K562 (cell line): Measurements from ENCODE around the gene B4GALT7. TPM values are rescaled to one million over a fixed set of nuclear protein-coding genes. Genes with fewer than 3 reads are reported as not detected.

Experiments used
- BHLHE40 ChIP-seq: IDR thresholded peaks from 2 replicates; pipeline ENCODE4 v1.6.1; 2011; ENCODE audit warnings: low read length, improper control_type of control experiment
- CTBP1 ChIP-seq: fragments of 450-650 bp; IDR thresholded peaks from 2 replicates; pipeline ENCODE4 v1.6.1; 2016; ENCODE audit warnings: borderline replicate concordance
- ELF1 ChIP-seq: fragments of 200-800 bp; sonication (Bioruptor generic); IDR thresholded peaks from 2 replicates; pipeline ENCODE4 v1.6.1; 2016; ENCODE audit warnings: missing genetic modification characterization, missing compliant biosample characterization
- HINFP ChIP-seq: fragments of 450-650 bp; conservative IDR thresholded peaks from 2 replicates; pipeline ENCODE4 v1.6.1; 2016; ENCODE audit warnings: missing genetic modification characterization, low read depth, mild to moderate bottlenecking, control low read depth, missing compliant biosample characterization
- HNRNPH1 ChIP-seq: fragments of 200-400 bp; formaldehyde crosslinking; optimal IDR thresholded peaks from 2 replicates; pipeline ENCODE3; 2017; ENCODE audit warnings: low read depth, mild to moderate bottlenecking, low read length, moderate library complexity
- HNRNPLL ChIP-seq: fragments of 200-400 bp; formaldehyde crosslinking; IDR thresholded peaks from 2 replicates; pipeline ENCODE4 v1.6.1; 2017; ENCODE audit warnings: low read length, low read depth, mild to moderate bottlenecking; ENCODE audit not compliant: poor library complexity, severe bottlenecking
- NCOA4 ChIP-seq: fragments of 450-650 bp; IDR thresholded peaks from 2 replicates; pipeline ENCODE4 v1.6.1; 2018; ENCODE audit warnings: mild to moderate bottlenecking; ENCODE audit not compliant: partially characterized antibody
- RB1 ChIP-seq: fragments of 450-650 bp; IDR thresholded peaks from 2 replicates; pipeline ENCODE4 v1.6.1; 2017; ENCODE audit warnings: low read depth, mild to moderate bottlenecking
- RFX5 ChIP-seq: IDR thresholded peaks from 2 replicates; pipeline ENCODE4 v1.6.1; 2011; ENCODE audit warnings: low read depth, mild to moderate bottlenecking, improper control_type of control experiment, low read length
- YY1 ChIP-seq, 3 experiments: IDR thresholded peaks; 2 replicates each; pipeline ENCODE4 v1.6.1; 2011; ENCODE audit warnings: low read length in 2 of 3, mild to moderate bottlenecking in 2 of 3, moderate library complexity in 2 of 3, borderline replicate concordance in 1 of 3, control low read depth in 1 of 3, low read depth in 1 of 3; ENCODE audit not compliant: insufficient read depth in 3 of 3, insufficient replicate concordance in 2 of 3, control insufficient read depth in 1 of 3, insufficient read length in 1 of 3; ENCODE audit errors: extremely low read depth in 1 of 3
- polyA plus RNA-seq, 8 experiments: library from polyadenylated mRNA; depleted of rRNA in 4 of 8; stranded (reverse) in 5 of 8; unstranded in 3 of 8; fragments of >200 nt; fragmentation: Nextera tagmentation in 2 of 8; fragmentation: Illumina TruSeq in 1 of 8; extraction: Ambion mirVana in 2 of 8; extraction: Trizol in 1 of 8; gene quantifications; 2 replicates each; pipeline versions ENCODE4 v1.2.1 to v1.2.3, GENCODE V29; 2011 to 2014; ENCODE audit warnings: inconsistent platforms in 1 of 8, missing spikeins in 1 of 8
- total RNA-seq, 7 experiments: library from RNA; depleted of rRNA in 6 of 7; stranded (reverse); fragments of >200 nt in 6 of 7; fragmentation: Illumina TruSeq in 2 of 7; extraction: Trizol in 2 of 7; gene quantifications; 2 replicates each; pipeline versions ENCODE4 v1.2.1 to v1.2.3, GENCODE V29; 2011 to 2021; ENCODE audit warnings: low replicate concordance in 1 of 7
- TF ChIP-seq, protein P1 (sequence below): fragments of 450-650 bp; IDR thresholded peaks from 2 replicates; pipeline ENCODE4 v1.6.1; 2017; ENCODE audit warnings: antibody characterized with exemption, mild to moderate bottlenecking
- TF ChIP-seq, protein P2 (sequence below), 2 experiments: IDR thresholded peaks; 2 replicates each; pipeline ENCODE4 v1.6.1; 2011; ENCODE audit warnings: borderline replicate concordance in 1 of 2, control low read depth in 1 of 2, low read depth in 1 of 2, low read length in 1 of 2, mild to moderate bottlenecking in 1 of 2, mixed read lengths in 1 of 2, moderate library complexity in 1 of 2; ENCODE audit not compliant: insufficient read depth in 1 of 2, insufficient read length in 1 of 2, poor library complexity in 1 of 2, severe bottlenecking in 1 of 2; ENCODE audit errors: extremely low read depth in 1 of 2
- TF ChIP-seq, protein P3 (sequence below): conservative IDR thresholded peaks from 2 replicates; pipeline ENCODE4 v1.6.1; 2011; ENCODE audit warnings: low read depth, mild to moderate bottlenecking, low read length; ENCODE audit not compliant: control insufficient read depth
- TF ChIP-seq, protein P4 (sequence below), 2 experiments: fragments of 450-650 bp; conservative IDR thresholded peaks; 2 replicates each; pipeline ENCODE4 v1.6.1; 2017; ENCODE audit warnings: mild to moderate bottlenecking in 2 of 2, moderate library complexity in 2 of 2

The B4GALT7 gene
- total and polyA plus RNA-seq, 9 of the 15 experiments (the other 6 are each of a cell fraction or from before 2014, with no cell fraction given) = 0.34 to 17.7 (median 9.1) TPM

DNA sequence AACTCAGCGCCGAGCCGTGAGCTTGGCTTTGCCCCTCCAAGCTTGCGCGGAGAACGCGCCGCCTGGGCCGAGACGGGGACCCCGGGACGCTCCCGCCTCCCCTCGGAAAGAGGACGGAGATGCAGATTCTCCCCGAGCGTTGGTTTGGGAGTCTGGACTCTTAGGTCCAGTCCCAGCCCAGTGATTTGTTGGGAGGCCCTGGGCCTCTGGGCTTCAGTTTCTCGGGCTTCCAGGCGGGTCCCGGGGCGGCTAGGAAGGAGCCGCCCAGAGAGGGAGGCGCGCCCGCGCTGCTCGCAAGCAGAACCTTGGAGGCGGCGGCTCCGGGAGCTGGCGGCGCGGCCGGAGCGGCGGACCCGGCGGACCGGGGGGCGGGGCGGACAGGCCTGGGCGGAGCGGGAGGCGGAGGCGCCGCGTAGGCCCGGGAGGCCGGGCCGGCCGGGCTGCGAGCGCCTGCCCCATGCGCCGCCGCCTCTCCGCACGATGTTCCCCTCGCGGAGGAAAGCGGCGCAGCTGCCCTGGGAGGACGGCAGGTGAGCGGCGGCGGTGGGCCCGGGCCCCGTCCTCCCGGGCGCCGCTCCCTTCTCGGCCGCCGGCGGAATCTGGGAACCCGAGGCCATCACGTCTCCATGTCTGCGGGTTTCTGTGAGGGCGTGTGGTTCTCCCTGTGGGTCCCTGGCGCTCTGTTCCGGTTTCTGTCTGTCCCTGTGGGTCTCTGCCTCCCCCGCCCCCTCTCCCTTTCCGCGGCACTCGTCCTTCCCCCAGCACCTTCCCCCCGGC, at the start of gene B4GALT7 (continued):
- TF ChIP-seq RFX5 (no peak), BHLHE40 (peak; percentile 48), HINFP (tag) (no peak), HNRNPLL (peak; percentile 36), YY1 (IDR thresholded peaks at IDR 0.05; ENCODE audit: borderline replicate concordance in 1 of 3, control insufficient read depth in 1 of 3, extremely low read depth in 1 of 3, insufficient read depth in 3 of 3, insufficient read length in 1 of 3, insufficient replicate concordance in 2 of 3, low read depth in 1 of 3, low read length in 2 of 3) (peak in 2 of 3 experiments; percentile 77), NCOA4 (no peak), HNRNPH1 (no peak), CTBP1 (peak; percentile 64; the same call in 1 of the 2 replicates), RB1 (peak; percentile 93), ELF1 (tag) (peak; percentile 56; the same call in 1 of the 2 replicates)
- TF ChIP-seq, protein P1, sequence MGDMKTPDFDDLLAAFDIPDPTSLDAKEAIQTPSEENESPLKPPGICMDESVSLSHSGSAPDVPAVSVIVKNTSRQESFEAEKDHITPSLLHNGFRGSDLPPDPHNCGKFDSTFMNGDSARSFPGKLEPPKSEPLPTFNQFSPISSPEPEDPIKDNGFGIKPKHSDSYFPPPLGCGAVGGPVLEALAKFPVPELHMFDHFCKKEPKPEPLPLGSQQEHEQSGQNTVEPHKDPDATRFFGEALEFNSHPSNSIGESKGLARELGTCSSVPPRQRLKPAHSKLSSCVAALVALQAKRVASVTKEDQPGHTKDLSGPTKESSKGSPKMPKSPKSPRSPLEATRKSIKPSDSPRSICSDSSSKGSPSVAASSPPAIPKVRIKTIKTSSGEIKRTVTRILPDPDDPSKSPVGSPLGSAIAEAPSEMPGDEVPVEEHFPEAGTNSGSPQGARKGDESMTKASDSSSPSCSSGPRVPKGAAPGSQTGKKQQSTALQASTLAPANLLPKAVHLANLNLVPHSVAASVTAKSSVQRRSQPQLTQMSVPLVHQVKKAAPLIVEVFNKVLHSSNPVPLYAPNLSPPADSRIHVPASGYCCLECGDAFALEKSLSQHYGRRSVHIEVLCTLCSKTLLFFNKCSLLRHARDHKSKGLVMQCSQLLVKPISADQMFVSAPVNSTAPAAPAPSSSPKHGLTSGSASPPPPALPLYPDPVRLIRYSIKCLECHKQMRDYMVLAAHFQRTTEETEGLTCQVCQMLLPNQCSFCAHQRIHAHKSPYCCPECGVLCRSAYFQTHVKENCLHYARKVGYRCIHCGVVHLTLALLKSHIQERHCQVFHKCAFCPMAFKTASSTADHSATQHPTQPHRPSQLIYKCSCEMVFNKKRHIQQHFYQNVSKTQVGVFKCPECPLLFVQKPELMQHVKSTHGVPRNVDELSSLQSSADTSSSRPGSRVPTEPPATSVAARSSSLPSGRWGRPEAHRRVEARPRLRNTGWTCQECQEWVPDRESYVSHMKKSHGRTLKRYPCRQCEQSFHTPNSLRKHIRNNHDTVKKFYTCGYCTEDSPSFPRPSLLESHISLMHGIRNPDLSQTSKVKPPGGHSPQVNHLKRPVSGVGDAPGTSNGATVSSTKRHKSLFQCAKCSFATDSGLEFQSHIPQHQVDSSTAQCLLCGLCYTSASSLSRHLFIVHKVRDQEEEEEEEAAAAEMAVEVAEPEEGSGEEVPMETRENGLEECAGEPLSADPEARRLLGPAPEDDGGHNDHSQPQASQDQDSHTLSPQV = peak; percentile 55; the same call in 1 of the 2 replicates
- TF ChIP-seq, protein P2, sequence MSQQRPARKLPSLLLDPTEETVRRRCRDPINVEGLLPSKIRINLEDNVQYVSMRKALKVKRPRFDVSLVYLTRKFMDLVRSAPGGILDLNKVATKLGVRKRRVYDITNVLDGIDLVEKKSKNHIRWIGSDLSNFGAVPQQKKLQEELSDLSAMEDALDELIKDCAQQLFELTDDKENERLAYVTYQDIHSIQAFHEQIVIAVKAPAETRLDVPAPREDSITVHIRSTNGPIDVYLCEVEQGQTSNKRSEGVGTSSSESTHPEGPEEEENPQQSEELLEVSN (IDR thresholded peaks at IDR 0.05; ENCODE audit: borderline replicate concordance in 1 of 2, extremely low read depth in 1 of 2, insufficient read depth in 1 of 2, insufficient read length in 1 of 2, low read depth in 1 of 2, low read length in 1 of 2, poor library complexity in 1 of 2, severe bottlenecking in 1 of 2) = peak; percentile 75 to 93
- TF ChIP-seq, protein P3, sequence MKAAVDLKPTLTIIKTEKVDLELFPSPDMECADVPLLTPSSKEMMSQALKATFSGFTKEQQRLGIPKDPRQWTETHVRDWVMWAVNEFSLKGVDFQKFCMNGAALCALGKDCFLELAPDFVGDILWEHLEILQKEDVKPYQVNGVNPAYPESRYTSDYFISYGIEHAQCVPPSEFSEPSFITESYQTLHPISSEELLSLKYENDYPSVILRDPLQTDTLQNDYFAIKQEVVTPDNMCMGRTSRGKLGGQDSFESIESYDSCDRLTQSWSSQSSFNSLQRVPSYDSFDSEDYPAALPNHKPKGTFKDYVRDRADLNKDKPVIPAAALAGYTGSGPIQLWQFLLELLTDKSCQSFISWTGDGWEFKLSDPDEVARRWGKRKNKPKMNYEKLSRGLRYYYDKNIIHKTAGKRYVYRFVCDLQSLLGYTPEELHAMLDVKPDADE = peak; percentile 94
- TF ChIP-seq, protein P4, sequence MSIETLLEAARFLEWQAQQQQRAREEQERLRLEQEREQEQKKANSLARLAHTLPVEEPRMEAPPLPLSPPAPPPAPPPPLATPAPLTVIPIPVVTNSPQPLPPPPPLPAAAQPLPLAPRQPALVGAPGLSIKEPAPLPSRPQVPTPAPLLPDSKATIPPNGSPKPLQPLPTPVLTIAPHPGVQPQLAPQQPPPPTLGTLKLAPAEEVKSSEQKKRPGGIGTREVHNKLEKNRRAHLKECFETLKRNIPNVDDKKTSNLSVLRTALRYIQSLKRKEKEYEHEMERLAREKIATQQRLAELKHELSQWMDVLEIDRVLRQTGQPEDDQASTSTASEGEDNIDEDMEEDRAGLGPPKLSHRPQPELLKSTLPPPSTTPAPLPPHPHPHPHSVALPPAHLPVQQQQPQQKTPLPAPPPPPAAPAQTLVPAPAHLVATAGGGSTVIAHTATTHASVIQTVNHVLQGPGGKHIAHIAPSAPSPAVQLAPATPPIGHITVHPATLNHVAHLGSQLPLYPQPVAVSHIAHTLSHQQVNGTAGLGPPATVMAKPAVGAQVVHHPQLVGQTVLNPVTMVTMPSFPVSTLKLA (conservative IDR thresholded peaks at IDR 0.05) = peak in 1 of 2 experiments; percentile 59; a peak in 1 of 4 replicates
